ENCODE results near the gene ELMO3.

The ELMO3 gene

GRCh38 chr16:67188798-67189197 lies 10.1 kb upstream of the ELMO3 start:
- peaks cover 17% of the 10 kb centered on the region for H3K36me3 ChIP-seq (ENCODE audit: control insufficient read depth, low read length)
- no peak overlapping the region for H3K27ac ChIP-seq (ENCODE audit: low read depth, low read length)
- peaks cover 31% of the 10 kb centered on the region for H3K4me1 ChIP-seq (ENCODE audit: control insufficient read depth, low read length)
- TF ChIP-seq CTCF (IDR thresholded peaks at IDR 0.05; ENCODE audit: low read depth, low read length, poor library complexity, severe bottlenecking) (no peak), EZH2phosphoT487 (IDR thresholded peaks at IDR 0.05; ENCODE audit: borderline replicate concordance, low read length) (no peak)
- no peaks in the 10 kb centered on the region for H3F3A ChIP-seq (ENCODE audit: control insufficient read depth, insufficient read depth)
- H3K9me2 ChIP-seq (replicated peaks; ENCODE audit: control insufficient read depth, low read length): no peaks in the 10 kb centered on the region
- H3K27me3 ChIP-seq (ENCODE audit: control insufficient read depth, low read length): peaks cover 24% of the 10 kb centered on the region
- no peaks in the 10 kb centered on the region; the same call in 1 of the 2 replicates for H4K20me1 ChIP-seq (ENCODE audit: control insufficient read depth, insufficient read depth, low read depth, low read length)
- H3K4me3 ChIP-seq (ENCODE audit: low read length): no peak overlapping the region
- H3K79me2 ChIP-seq (ENCODE audit: control insufficient read depth, low read length): peaks cover 22% of the 10 kb centered on the region
- no peaks in the 10 kb centered on the region for H3K9me3 ChIP-seq (ENCODE audit: control insufficient read depth, insufficient read depth, low read length)
- H3K4me2 ChIP-seq (ENCODE audit: low read length): no peak overlapping the region

- no peaks in the 10 kb centered on the region for H3F3A ChIP-seq (ENCODE audit: control insufficient read depth, insufficient read depth)
- H3K9me3 ChIP-seq (ENCODE audit: control insufficient read depth, insufficient read depth, low read length): no peaks in the 10 kb centered on the region
- no peak within 1 kb of the TSS for H3K27ac ChIP-seq (ENCODE audit: low read depth, low read length)
- no peaks in the 10 kb centered on the region; the same call in 1 of the 2 replicates for H4K20me1 ChIP-seq (ENCODE audit: control insufficient read depth, insufficient read depth, low read depth, low read length)
- no peak within 1 kb of the TSS for H3K4me3 ChIP-seq (ENCODE audit: low read length)
- H3K27me3 ChIP-seq (ENCODE audit: control insufficient read depth, low read length): peaks cover 16% of the 10 kb centered on the region
- TF ChIP-seq EZH2phosphoT487 (IDR thresholded peaks at IDR 0.05; ENCODE audit: borderline replicate concordance, low read length): no peak
- TF ChIP-seq CTCF (IDR thresholded peaks at IDR 0.05; ENCODE audit: low read depth, low read length, poor library complexity, severe bottlenecking): no peak
- peaks cover 29% of the 10 kb centered on the region for H3K36me3 ChIP-seq (ENCODE audit: control insufficient read depth, low read length)
- H3K79me2 ChIP-seq (ENCODE audit: control insufficient read depth, low read length): peaks cover 34% of the 10 kb centered on the region
- H3K4me2 ChIP-seq (ENCODE audit: low read length): no peak within 1 kb of the TSS
- H3K9me2 ChIP-seq (replicated peaks; ENCODE audit: control insufficient read depth, low read length): no peaks in the 10 kb centered on the region
- H3K4me1 ChIP-seq (ENCODE audit: control insufficient read depth, low read length): peaks cover 22% of the 10 kb centered on the region
Measured at GRCh38 chr16:67190041-67190440, 8.9 kb upstream of the ELMO3 start, which contains the start of gene EXOC3L1. TSS of gene EXOC3L1 (minus strand) at chr16:67190136. CDS start at chr16:67189676, 460 bp downstream.

GRCh38 chr16:67190448-67191399 lies 8.2 kb upstream of the ELMO3 start:
- Histone ChIP-seq H3K36me3 (ENCODE audit: control insufficient read depth, low read length) (peaks cover 36% of the 10 kb centered on the region), H3K4me2 (ENCODE audit: low read length) (no peak overlapping the region)
- TF ChIP-seq CTCF (IDR thresholded peaks at IDR 0.05; ENCODE audit: low read depth, low read length, poor library complexity, severe bottlenecking): no peak

More at GRCh38 chr16:67190448-67191399, 8.2 kb upstream of the ELMO3 start:
- H4K20me1 ChIP-seq (ENCODE audit: control insufficient read depth, insufficient read depth, low read depth, low read length): no peaks in the 10 kb centered on the region; the same call in 1 of the 2 replicates
- peaks cover 34% of the 10 kb centered on the region for H3K79me2 ChIP-seq (ENCODE audit: control insufficient read depth, low read length)
- H3K4me3 ChIP-seq (ENCODE audit: low read length): no peak overlapping the region
- H3K27me3 ChIP-seq (ENCODE audit: control insufficient read depth, low read length): peaks cover 11% of the 10 kb centered on the region
- H3K27ac ChIP-seq (ENCODE audit: low read depth, low read length): no peak overlapping the region
- H3F3A ChIP-seq (ENCODE audit: control insufficient read depth, insufficient read depth): no peaks in the 10 kb centered on the region
- H3K9me3 ChIP-seq (ENCODE audit: control insufficient read depth, insufficient read depth, low read length): no peaks in the 10 kb centered on the region
- H3K4me1 ChIP-seq (ENCODE audit: control insufficient read depth, low read length): peaks cover 16% of the 10 kb centered on the region
- no peaks in the 10 kb centered on the region for H3K9me2 ChIP-seq (replicated peaks; ENCODE audit: control insufficient read depth, low read length)
